GM18868 (cell line): ENCODE results near the gene GPR55.

Experiments used
- ATAC-seq: cut with Tn5 transposase; IDR thresholded peaks from one replicate; pipeline ENCODE4 v1.9.1; 2021; ENCODE audit warnings: mild to moderate bottlenecking, moderate library complexity; ENCODE audit not compliant: unreplicated experiment

The GPR55 gene

DNA sequence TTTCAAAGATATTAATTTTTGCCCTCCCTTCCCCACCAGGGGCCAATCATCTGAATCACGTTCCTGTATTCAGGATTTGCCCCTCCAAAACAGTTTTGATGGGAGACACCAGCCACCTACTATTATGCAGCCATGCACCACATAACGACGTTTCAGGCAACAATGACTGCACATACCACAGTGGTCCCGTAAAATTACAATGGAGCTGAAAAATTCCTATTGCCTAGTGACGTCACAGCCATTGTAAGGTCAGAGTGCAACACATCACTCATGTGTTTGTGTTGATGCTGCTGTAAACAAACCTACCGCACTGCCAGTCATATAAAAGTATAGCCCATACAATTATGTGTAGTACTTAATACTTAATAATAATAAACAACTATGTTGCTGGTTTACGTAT, 37.7 kb downstream of the GPR55 start:
- no peak for ATAC-seq

DNA sequence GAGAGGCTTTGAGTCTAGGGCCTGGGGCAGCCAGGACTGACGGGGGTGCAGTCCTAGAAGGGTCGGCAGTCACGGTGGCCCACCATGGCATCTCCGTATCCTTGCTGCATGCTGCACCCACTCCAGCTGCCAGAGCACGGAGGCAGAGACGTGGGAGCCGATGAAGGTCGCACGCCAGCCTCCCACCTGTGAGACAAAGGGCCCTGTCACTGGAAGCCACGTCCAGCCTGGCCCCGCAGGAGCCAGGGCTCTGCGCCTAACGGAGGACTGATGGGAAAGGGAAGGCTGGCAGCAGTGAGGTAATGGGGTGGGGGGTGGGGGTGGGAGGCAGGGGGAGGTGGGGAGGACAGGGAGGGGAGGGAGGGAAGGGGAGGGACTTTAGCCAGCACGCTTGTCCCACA, 38.4 kb downstream of the GPR55 start:
- ATAC-seq, result no peak

DNA sequence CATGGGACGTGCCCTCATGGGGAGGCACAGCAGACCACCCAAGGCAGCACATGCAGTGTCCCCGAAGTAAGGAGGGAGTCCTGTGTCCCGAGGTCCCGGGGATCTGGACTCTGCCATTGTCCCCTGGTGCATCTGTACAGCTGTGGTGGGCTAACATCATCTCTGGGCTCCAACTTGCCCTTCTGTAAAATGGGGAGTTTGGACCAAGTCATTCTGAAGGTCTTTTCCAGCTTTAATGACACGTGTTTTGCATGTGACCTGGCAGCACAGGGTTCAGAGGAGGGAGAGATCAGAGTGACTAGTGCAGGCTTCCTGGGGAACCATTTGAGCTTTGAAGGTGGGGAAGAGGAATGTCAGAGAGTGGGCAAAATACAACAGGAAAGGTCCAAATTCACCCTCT, 38.8 kb downstream of the GPR55 start:
- no peak for ATAC-seq

DNA sequence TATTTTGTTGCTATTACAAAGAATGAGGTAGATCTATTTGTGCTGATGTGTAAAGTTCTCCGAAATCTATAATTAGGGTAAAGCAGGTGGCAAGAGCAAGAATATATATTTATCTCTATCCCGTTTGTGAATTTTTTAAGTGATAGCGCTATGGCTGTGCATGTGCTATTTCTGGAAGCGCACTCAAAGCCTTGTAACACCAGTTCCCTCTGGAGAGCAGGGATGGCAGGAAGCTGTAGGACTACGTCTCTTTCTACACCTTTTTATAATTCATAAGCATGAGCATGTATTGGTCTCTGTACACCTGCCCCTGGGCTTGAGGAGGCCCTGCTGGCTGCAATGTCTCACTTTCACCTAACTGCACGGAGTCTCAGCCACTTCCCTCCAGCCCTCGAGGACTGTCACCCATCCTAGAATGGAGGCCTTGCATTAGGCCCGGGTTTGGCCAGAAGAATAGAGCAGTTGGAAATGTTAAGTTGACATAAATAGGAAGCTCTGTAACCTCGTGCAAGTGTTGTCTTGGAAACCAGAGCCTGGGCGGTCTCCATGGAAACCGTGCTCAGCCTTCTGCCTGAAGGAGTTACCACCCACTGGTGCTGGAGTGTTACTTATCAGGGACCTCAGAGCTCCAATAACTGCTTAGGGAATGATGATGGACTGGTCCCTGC, 39.4 kb downstream of the GPR55 start:
- peak; percentile 76 for ATAC-seq

DNA sequence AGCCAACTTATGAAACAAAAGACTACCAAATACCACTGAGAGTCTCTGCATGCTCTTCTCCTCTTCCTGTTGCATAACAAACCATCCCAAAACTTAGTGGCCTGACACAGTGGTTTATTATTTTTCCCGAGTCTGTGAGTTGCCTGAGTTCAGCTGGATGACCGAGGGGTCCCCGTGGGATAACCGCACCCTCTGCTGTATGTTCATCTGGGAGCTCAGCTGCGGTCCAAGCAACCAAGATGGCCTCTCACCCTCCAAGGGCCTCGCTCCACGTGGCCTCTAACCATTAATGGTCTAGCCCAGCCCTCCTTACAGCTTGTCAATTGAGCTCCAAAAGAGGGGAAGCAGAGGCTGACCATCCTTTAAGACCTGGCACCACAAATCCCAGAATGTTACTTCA, 43.2 kb downstream of the GPR55 start:
- no peak for ATAC-seq

DNA sequence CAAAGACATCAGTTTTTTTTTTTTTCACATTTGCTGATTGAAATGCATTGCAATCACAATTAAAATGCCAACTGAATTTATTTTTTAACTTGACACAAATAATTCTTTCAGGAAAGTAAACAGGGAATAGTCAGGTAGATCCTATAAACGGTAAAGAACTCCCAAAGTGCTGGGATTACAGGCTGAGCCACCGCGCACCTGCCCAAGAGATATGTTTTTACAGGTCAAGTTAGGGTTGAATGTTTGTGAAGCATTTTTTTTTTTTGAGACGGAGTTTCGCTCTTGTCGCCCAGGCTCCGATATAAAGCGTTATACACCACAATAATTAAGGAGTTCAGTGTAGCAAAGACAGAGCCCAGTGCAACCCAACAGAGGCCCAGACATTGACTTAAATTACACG, 45.2 kb downstream of the GPR55 start:
- no peak for ATAC-seq

DNA sequence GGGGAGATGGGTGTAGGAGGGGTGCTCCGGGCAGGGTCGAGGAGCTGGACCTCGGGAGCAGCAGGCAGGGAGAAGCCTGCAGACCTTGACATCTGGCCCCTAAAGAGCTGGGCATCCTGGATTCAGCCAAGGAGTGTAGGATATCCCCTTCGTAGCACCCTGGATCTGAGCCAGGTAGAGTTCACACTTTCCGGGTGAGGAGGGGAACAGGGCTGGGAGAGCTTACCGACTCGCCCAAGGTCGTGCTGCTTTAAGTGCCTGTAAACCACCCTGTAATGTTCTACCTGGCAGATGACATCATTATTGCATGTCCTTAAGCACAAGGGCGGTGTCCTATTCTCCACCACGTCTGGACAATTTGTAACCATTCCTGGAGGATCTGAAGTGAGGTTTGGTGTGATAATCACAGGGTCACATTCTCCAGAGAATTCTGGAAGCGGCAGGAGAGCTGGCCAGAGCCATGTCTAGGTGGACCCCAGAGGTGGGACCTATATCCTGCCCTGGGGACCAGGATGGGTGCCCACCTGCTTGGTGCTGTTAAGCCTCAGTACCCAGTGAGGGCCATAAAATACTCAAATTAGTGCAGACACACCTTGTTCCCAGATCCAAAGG, 45.7 kb downstream of the GPR55 start:
- no peak for ATAC-seq

DNA sequence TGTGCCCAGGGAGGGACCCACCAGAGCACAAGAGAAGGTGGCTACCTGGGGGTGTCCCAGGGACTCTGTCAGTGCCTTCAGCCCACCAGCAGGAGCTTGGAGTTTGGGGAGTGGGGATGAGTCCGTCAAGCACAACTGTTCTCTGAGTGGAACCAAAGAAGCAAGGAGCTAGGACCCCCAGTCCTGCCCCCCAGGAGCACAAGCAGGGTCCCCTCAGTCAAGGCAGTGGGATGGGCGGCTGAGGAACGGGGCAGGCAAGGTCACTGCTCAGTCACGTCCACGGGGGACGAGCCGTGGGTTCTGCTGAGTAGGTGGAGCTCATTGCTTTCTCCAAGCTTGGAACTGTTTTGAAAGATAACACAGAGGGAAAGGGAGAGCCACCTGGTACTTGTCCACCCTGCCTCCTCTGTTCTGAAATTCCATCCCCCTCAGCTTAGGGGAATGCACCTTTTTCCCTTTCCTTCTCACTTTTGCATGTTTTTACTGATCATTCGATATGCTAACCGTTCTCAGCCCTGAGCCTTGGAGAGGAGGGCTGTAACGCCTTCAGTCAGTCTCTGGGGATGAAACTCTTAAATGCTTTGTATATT, 46.3 kb downstream of the GPR55 start:
- ATAC-seq, result no peak

DNA sequence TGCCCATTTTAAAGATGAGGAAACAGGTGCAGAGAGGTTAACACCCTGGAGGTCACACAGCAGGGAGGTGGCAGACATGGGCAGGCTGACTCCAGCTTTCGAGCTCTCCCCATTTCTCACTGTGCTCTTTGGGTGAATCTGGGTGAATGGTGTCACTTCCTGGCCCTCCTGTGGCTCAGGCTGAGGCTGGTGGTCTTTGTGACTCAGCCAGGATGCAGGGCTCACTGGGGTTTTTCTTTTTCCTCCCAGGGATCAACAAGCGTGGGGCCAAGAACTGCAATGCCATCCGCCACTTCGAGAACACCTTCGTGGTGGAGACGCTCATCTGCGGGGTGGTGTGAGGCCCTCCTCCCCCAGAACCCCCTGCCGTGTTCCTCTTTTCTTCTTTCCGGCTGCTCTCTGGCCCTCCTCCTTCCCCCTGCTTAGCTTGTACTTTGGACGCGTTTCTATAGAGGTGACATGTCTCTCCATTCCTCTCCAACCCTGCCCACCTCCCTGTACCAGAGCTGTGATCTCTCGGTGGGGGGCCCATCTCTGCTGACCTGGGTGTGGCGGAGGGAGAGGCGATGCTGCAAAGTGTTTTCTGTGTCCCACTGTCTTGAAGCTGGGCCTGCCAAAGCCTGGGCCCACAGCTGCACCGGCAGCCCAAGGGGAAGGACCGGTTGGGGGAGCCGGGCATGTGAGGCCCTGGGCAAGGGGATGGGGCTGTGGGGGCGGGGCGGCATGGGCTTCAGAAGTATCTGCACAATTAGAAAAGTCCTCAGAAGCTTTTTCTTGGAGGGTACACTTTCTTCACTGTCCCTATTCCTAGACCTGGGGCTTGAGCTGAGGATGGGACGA, 47.1 kb downstream of the GPR55 start:
- ATAC-seq, result no peak

DNA sequence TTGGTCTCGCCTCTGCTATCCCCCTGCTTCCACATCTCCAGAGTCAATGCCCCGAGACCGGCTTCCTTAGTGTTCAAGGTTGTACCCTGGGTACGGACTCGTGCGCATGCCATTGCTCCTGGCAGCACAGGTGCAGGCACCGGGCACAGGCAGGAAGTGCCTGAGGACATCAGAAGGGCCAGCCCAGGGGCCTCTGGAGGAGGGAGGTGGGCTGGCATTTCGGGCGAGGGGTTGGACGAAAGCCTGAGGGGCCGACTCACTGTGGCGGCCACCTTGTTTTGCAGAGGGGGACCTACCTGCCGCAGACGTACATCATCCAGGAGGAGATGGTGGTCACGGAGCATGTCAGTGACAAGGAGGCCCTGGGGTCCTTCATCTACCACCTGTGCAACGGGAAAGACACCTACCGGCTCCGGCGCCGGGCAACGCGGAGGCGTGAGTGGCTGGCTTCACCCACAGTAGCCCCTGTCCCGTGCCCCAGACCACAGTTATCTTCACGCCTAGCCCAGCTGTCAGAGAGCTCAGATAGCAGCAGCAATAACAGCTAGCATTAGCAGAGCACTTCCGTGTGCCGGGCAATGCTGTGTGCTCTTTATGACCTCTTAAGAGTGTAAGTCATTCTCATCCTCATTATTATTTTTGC, 47.8 kb downstream of the GPR55 start:
- ATAC-seq, result no peak

DNA sequence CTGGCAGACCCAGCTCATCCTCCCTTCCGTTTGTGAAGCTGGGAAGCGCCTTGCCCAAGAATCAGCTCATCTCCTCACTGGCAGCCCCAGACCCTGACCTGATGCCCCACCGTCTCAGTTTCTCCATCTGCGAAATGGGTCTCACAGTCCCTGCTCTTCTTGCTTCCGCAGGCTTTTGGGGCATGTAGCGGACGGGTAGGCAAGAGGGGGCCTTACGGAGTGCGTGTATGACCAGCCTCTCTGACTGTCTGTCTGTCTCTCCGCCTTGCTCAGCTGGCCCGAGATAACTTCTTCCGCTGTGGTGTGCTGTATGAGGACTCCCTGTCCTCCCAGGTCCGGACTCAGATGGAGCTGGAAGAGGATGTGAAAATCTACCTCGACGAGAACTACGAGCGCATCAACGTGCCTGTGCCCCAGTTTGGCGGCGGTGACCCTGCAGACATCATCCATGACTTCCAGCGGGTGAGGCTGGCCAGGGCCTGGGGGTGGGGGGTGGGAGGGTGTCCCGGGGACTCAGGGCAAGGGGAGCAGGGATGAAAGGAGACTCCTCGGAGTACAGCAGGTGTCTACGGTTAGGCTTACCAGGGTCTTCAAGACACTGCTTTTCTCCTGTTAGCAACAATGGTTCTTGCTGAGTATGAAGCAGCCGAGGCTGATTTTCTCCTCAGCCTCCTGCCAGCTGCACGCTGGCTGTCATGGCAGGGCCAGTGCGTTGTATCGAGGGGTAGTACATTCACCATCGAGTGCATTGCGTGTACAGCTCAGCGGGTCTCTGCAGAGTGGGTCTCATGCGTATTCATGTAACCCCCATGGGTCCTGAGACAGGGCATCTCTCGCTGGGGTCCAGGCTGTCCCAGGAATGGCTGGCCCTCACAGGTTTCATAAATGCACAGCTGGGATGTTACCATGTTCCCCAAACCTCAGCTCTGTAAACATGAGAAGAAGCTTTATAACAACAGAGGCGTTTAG, 49.4 kb downstream of the GPR55 start:
- no peak for ATAC-seq

DNA sequence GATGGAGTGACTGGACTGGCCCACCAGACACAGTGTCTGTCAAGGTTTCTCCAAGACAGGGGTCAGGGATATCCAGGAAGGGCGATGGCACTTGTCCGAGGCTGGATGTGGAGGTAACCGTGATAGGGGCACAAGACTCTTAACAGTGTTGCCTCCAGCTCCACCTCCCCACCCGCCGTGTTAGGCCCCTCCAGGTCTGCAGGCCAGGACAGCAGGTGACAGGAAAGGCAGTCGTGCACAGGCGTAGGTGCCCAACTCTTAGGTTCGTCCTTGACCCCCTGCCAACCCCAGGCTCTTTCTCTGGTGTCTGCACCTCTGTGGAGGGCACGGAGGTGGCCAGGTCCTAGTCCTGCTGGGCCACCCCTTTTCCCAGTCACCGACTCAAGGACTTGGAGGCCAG, 50.2 kb downstream of the GPR55 start:
- ATAC-seq, result no peak

DNA sequence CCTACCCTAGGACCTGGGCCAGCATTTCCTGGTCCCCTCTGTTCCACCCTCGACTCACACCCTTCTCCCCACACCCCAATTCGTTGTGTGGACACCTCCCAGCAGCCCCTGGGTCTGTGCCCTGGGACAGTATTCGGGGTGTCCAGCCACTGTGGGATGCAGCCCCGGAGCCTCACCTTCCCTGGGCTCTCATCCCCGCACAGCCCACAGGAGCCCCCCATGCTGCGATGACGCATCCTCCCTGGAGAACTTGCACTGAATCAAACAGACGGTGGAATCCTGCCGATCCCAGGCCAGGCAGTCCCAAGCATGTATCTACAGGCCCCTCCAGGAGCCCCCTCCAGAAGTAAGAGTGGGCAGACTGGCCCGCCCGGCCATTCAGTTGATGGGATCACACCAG, 50.6 kb downstream of the GPR55 start:
- ATAC-seq, result no peak

DNA sequence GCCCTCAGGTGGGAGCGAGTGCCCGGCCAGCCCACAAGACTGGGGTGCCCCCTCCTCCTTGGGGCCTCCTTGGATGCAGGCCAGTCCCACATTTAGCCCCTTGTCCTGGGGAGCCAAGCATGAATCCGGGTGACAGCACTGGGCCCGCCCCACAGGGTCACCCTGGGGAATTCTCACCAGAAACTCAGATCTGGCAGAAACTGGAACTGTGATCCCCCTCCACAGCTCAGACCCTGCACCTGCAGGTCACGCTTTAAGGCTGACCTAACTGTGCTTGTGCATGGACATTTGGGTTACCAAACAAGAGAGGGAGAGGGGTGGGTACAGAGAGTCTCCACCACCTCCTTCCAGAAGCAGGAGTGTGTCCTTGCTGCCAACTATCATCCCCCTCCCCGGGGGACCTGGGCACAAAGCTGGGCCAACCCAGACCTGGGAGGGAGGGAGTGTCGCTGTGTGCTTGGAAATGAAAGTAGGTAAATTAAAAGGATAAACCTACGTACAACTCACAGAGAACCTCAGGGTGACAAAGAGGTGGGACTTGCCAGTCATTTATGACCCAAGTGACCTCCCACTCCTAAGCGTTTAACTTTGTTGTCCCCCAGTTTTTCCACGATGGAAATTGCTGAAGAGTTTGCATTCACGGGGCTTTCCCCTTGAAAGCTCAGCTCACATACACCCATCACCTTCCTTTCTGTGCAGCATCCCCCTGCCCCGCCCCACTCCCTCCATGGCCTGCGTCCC, 51.2 kb downstream of the GPR55 start:
- peak; percentile 63 for ATAC-seq

DNA sequence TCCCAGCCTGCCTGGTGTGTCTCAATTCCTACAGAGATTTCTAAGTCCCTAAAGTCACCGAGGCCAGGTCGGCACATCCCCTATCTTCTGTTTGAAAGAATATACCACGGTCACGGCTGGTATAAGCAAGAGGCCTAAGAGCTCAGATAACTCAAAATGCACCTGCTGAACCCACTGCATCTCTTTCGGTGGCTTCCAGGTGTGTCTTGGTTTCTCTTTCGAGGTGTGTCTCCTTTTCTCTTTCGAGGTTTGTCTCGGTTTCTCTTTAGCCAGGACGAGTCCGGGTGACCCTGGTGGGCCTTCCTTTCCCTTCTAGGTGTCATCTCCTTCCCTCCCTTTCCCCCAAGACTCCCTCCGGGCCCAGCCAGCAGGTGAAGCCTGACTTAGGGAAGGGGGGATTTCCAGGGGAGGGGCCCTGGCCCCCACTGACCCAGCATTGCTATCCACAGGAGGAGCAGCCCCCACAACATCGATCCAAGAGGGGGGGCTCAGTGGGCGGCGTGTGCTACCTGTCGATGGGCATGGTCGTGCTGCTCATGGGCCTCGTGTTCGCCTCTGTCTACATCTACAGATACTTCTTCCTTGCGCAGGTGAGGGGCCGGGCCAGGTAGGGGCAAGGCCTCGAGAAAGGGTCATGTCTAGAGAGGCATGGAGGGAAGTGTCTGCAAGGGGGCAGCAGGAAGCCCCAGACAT, 51.9 kb downstream of the GPR55 start:
- peak; percentile 69 for ATAC-seq

DNA sequence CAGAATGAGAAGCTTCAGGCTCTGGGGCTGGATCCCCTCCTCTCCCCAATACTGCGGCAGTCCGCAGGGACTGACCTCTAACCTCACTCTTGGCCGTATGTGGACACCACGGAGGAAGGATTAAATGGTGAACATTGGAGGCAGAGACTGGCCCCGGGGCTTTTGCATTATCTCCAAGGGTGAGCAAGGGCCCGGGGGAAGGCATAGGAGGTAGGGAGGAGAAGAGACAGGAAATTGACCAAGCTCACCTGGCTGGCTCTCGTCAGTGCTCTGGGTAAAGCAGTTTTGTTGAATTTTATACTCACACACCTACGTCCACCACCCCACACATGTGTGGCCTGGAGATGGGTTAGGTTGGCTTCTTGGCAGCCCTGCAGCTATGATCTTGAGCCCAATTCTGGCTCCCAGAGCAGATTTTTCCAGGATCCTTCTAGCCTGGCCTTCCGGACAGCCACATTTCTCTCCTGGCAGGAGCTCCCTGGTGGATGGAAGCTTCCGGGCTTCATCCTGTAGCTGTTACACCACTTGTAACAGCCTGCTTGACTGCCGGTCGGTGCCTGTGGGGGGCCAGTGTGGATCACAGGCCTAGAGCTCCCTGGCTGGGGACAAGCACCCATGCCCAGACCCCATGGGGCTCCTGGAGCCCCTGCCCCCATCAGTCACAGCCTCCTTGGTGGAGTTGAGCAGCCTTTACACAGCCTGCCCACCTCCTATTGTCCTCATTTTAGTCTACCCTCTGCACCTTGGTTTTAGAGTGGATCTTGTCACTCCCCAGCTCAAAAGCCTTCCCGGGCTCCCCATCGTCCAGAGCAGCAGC, 52.7 kb downstream of the GPR55 start:
- no peak for ATAC-seq

DNA sequence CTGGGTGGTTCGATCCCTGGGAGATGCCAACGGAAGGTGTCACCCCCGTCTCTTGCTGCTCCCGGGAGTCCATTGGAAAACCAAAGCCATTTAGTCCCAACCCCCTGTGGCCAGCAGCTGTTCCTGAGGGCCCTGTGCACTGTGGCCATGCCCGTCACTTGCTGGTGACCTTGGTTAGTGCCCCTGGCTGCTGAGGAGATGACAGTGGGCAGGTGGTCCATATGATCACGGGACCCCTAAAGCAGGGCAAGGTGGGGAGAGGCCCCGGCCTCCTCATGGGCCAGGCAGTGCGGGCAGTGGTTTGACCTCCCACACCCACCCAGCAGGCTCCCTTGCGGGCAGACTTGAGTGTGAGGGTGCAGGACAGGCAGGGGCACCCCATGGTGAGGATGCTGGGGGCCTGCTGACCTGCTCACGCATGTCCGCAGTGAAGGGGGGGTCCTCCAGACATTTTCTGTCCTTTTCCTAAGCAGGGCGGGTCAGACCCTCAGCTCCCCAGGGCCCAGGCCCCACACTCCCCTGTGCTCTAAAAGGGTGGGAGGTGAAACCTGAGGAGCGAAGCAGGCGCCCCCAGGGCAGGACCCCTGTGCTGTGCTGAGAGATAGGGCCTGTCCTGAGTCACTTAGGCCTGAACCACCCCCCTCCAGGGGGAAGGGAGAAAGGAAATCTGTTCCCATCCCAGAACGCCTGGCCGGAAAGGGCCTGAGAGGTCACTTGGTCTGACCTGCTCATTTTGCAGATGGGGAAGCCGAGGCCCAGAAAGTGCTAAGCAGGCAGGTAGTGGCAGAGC, 53.5 kb downstream of the GPR55 start:
- ATAC-seq, result no peak
